IPS-20b (cell line): Measurements from ENCODE around the gene LRRC2.

ENCODE experiments used
- H3K27ac ChIP-seq: one replicate; pipeline ENCODE4 v1.5.1; 2013; ENCODE audit warnings: low read length
- H3K27me3 ChIP-seq: 2 replicates; pipeline ENCODE4 v1.6.1; 2013; ENCODE audit warnings: mild to moderate bottlenecking, low read length, inconsistent platforms; ENCODE audit not compliant: insufficient read depth
- H3K36me3 ChIP-seq: 2 replicates; pipeline ENCODE4 v1.6.1; 2013; ENCODE audit warnings: low read depth, mild to moderate bottlenecking, inconsistent platforms, low read length, moderate library complexity; ENCODE audit not compliant: insufficient read depth
- H3K4me1 ChIP-seq: 2 replicates; pipeline ENCODE4 v1.6.1; 2013; ENCODE audit warnings: mild to moderate bottlenecking, control low read depth, inconsistent platforms, low read length, moderate library complexity; ENCODE audit not compliant: insufficient read depth
- H3K4me3 ChIP-seq: 2 replicates; pipeline ENCODE4 v1.5.1; 2013; ENCODE audit warnings: mild to moderate bottlenecking, low read length, inconsistent platforms
- H3K9ac ChIP-seq: 2 replicates; pipeline ENCODE4 v1.6.1; 2013; ENCODE audit warnings: low read depth, mild to moderate bottlenecking, inconsistent platforms, low read length, moderate library complexity
- H3K9me3 ChIP-seq: 2 replicates; pipeline ENCODE4 v1.6.1; 2013; ENCODE audit warnings: mild to moderate bottlenecking, low read depth, low read length, inconsistent platforms; ENCODE audit not compliant: insufficient read depth

LRRC2 gene

GRCh38 chr3:46480491-46481195, 85.5 kb downstream of the LRRC2 start:
- Histone ChIP-seq H3K9me3 (no peaks in the 10 kb centered on the region), H3K9ac (no peak overlapping the region), H3K27me3 (no peaks in the 10 kb centered on the region; the same call in 1 of the 2 replicates), H3K4me3 (no peak overlapping the region), H3K27ac (no peak overlapping the region), H3K36me3 (no peaks in the 10 kb centered on the region), H3K4me1 (no peaks in the 10 kb centered on the region)

GRCh38 chr3:46479696-46480095, 86.4 kb downstream of the LRRC2 start:
- Histone ChIP-seq H3K27me3 (no peaks in the 10 kb centered on the region; the same call in 1 of the 2 replicates), H3K9me3 (no peaks in the 10 kb centered on the region), H3K9ac (no peak overlapping the region), H3K36me3 (no peaks in the 10 kb centered on the region), H3K4me1 (no peaks in the 10 kb centered on the region), H3K4me3 (no peak overlapping the region), H3K27ac (no peak overlapping the region)

- H3K27me3 ChIP-seq: no peaks in the 10 kb centered on the region; the same call in 1 of the 2 replicates
- no peak overlapping the region for H3K27ac ChIP-seq
Measured at GRCh38 chr3:46479021-46479420, 87.1 kb downstream of the LRRC2 start.

GRCh38 chr3:46478341-46478740, 87.8 kb downstream of the LRRC2 start:
- H3K27ac ChIP-seq: no peak overlapping the region
- no peak overlapping the region for H3K4me3 ChIP-seq
- H3K4me1 ChIP-seq: no peaks in the 10 kb centered on the region

More at GRCh38 chr3:46479021-46479420, 87.1 kb downstream of the LRRC2 start:
- Histone ChIP-seq H3K9ac (no peak overlapping the region), H3K4me1 (no peaks in the 10 kb centered on the region), H3K9me3 (peaks cover 2% of the 10 kb centered on the region; the same call in 1 of the 2 replicates), H3K36me3 (no peaks in the 10 kb centered on the region), H3K4me3 (no peak overlapping the region)

GRCh38 chr3:46477756-46478155, 88.3 kb downstream of the LRRC2 start:
- Histone ChIP-seq H3K4me3 (no peak overlapping the region), H3K4me1 (no peaks in the 10 kb centered on the region), H3K27me3 (no peaks in the 10 kb centered on the region; the same call in 1 of the 2 replicates), H3K9ac (no peak overlapping the region), H3K9me3 (peaks cover 2% of the 10 kb centered on the region; the same call in 1 of the 2 replicates), H3K36me3 (no peaks in the 10 kb centered on the region), H3K27ac (no peak overlapping the region)

More at GRCh38 chr3:46478341-46478740, 87.8 kb downstream of the LRRC2 start:
- H3K27me3 ChIP-seq: no peaks in the 10 kb centered on the region; the same call in 1 of the 2 replicates
- H3K9ac ChIP-seq: no peak overlapping the region
- H3K36me3 ChIP-seq: no peaks in the 10 kb centered on the region
- peaks cover 2% of the 10 kb centered on the region; the same call in 1 of the 2 replicates for H3K9me3 ChIP-seq

GRCh38 chr3:46477145-46477544, 89.0 kb downstream of the LRRC2 start:
- no peaks in the 10 kb centered on the region; the same call in 1 of the 2 replicates for H3K27me3 ChIP-seq
- H3K4me1 ChIP-seq: no peaks in the 10 kb centered on the region
- H3K4me3 ChIP-seq: no peak overlapping the region
- H3K27ac ChIP-seq: no peak overlapping the region
- H3K9ac ChIP-seq: no peak overlapping the region
- H3K36me3 ChIP-seq: no peaks in the 10 kb centered on the region
- peaks cover 2% of the 10 kb centered on the region; the same call in 1 of the 2 replicates for H3K9me3 ChIP-seq

GRCh38 chr3:46472736-46473135, 93.4 kb downstream of the LRRC2 start:
- H3K27me3 ChIP-seq: no peaks in the 10 kb centered on the region; the same call in 1 of the 2 replicates
- H3K4me3 ChIP-seq: no peak overlapping the region
- peaks cover 2% of the 10 kb centered on the region; the same call in 1 of the 2 replicates for H3K9me3 ChIP-seq
- no peaks in the 10 kb centered on the region for H3K4me1 ChIP-seq
- H3K9ac ChIP-seq: no peak overlapping the region
- H3K27ac ChIP-seq: no peak overlapping the region
- no peaks in the 10 kb centered on the region for H3K36me3 ChIP-seq

GRCh38 chr3:46471371-46471914, 94.7 kb downstream of the LRRC2 start:
- Histone ChIP-seq H3K9ac (no peak overlapping the region), H3K27me3 (no peaks in the 10 kb centered on the region; the same call in 1 of the 2 replicates), H3K4me1 (no peaks in the 10 kb centered on the region), H3K27ac (no peak overlapping the region), H3K36me3 (no peaks in the 10 kb centered on the region), H3K9me3 (peaks cover 2% of the 10 kb centered on the region; the same call in 1 of the 2 replicates), H3K4me3 (no peak overlapping the region)

GRCh38 chr3:46470831-46471230, 95.3 kb downstream of the LRRC2 start:
- H3K9me3 ChIP-seq: peaks cover 2% of the 10 kb centered on the region; the same call in 1 of the 2 replicates
- H3K9ac ChIP-seq: no peak overlapping the region
- no peaks in the 10 kb centered on the region for H3K4me1 ChIP-seq
- H3K27me3 ChIP-seq: no peaks in the 10 kb centered on the region; the same call in 1 of the 2 replicates
- H3K4me3 ChIP-seq: no peak overlapping the region
- H3K27ac ChIP-seq: no peak overlapping the region
- H3K36me3 ChIP-seq: no peaks in the 10 kb centered on the region

GRCh38 chr3:46469680-46470357, 96.3 kb downstream of the LRRC2 start:
- Histone ChIP-seq H3K27ac (no peak overlapping the region), H3K9ac (no peak overlapping the region), H3K36me3 (no peaks in the 10 kb centered on the region), H3K9me3 (peaks cover 2% of the 10 kb centered on the region; the same call in 1 of the 2 replicates), H3K27me3 (peaks cover 4% of the 10 kb centered on the region; the same call in 1 of the 2 replicates), H3K4me1 (no peaks in the 10 kb centered on the region), H3K4me3 (no peak overlapping the region)

- no peak overlapping the region for H3K9ac ChIP-seq
- no peaks in the 10 kb centered on the region for H3K9me3 ChIP-seq
- H3K36me3 ChIP-seq: no peaks in the 10 kb centered on the region
- no peak overlapping the region for H3K27ac ChIP-seq
- H3K4me3 ChIP-seq: no peak overlapping the region
- no peaks in the 10 kb centered on the region for H3K4me1 ChIP-seq
- peaks cover 4% of the 10 kb centered on the region; the same call in 1 of the 2 replicates for H3K27me3 ChIP-seq
Measured at GRCh38 chr3:46468753-46469600, 97.1 kb downstream of the LRRC2 start.
